Type B pancreatic cell (in vitro differentiated cells): ENCODE data around the gene TMEM40. TPM values are rescaled to one million over a fixed set of nuclear protein-coding genes. Genes with fewer than 3 reads are reported as not detected.

Experiments
- DNase-seq: peaks from one replicate; pipeline ENCODE4 v3.0.0; 2021; ENCODE audit warnings: mixed read lengths; ENCODE audit not compliant: unreplicated experiment; ENCODE audit errors: extremely low spot score
- H3K27ac Mint-ChIP-seq: 2 replicates; pipeline ENCODE4 v1.8.0; 2021; ENCODE audit warnings: mild to moderate bottlenecking, mixed read lengths
- H3K27me3 Mint-ChIP-seq: 2 replicates; pipeline ENCODE4 v1.8.0; 2021; ENCODE audit warnings: mixed read lengths
- H3K36me3 Mint-ChIP-seq: 2 replicates; pipeline ENCODE4 v1.8.0; 2021; ENCODE audit warnings: mixed read lengths
- H3K4me1 Mint-ChIP-seq: one replicate; pipeline ENCODE4 v1.8.0; 2021; ENCODE audit warnings: mixed read lengths; ENCODE audit not compliant: unreplicated experiment
- H3K4me3 Mint-ChIP-seq: 2 replicates; pipeline ENCODE4 v1.8.0; 2021; ENCODE audit warnings: mild to moderate bottlenecking, mixed read lengths
- H3K9me3 Mint-ChIP-seq: 2 replicates; pipeline ENCODE4 v1.8.0; 2021; ENCODE audit warnings: mixed read lengths
- total RNA-seq: library from RNA; stranded (reverse); gene quantifications from 2 replicates; pipeline ENCODE4 v1.2.1, GENCODE V29; 2021; ENCODE audit warnings: low replicate concordance
- TF ChIP-seq, protein P1 (sequence below): fragments of 200-600 bp; sonication (generic); conservative IDR thresholded peaks from 2 replicates; pipeline ENCODE4 v1.5.0; 2021; ENCODE audit warnings: antibody characterized with exemption, mild to moderate bottlenecking

The TMEM40 gene
- total RNA-seq, 1 donor from 2014 or later = 16.3 TPM

DNA sequence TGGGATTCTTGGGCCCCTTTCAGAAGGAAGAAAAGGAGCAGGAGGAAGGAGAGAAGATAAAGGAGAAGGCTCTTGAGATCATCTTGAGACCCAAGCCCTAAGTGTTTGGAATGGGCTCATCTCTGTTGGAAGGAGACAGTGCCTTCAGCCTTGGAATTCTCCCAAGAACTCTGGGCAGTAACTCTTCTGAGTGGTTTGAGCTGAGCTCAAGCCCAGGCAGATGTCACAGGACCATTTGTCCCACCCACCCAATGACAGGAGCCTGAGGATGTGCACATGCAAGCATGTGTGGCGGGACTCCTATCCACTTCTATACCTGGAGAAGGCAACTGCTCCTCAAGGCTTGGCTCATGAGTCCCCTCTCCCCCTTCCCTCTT, 14.6 kb upstream of the TMEM40 start:
- Mint-ChIP-seq H3K36me3 (no peaks in the 10 kb centered on the region), H3K4me3 (no peak overlapping the region), H3K9me3 (no peaks in the 10 kb centered on the region), H3K27ac (no peak overlapping the region), H3K4me1 (peaks cover 9% of the 10 kb centered on the region), H3K27me3 (peaks cover 2% of the 10 kb centered on the region)
- DNase-seq = no peak
- TF ChIP-seq, protein P1, sequence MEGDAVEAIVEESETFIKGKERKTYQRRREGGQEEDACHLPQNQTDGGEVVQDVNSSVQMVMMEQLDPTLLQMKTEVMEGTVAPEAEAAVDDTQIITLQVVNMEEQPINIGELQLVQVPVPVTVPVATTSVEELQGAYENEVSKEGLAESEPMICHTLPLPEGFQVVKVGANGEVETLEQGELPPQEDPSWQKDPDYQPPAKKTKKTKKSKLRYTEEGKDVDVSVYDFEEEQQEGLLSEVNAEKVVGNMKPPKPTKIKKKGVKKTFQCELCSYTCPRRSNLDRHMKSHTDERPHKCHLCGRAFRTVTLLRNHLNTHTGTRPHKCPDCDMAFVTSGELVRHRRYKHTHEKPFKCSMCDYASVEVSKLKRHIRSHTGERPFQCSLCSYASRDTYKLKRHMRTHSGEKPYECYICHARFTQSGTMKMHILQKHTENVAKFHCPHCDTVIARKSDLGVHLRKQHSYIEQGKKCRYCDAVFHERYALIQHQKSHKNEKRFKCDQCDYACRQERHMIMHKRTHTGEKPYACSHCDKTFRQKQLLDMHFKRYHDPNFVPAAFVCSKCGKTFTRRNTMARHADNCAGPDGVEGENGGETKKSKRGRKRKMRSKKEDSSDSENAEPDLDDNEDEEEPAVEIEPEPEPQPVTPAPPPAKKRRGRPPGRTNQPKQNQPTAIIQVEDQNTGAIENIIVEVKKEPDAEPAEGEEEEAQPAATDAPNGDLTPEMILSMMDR = no peak

DNA sequence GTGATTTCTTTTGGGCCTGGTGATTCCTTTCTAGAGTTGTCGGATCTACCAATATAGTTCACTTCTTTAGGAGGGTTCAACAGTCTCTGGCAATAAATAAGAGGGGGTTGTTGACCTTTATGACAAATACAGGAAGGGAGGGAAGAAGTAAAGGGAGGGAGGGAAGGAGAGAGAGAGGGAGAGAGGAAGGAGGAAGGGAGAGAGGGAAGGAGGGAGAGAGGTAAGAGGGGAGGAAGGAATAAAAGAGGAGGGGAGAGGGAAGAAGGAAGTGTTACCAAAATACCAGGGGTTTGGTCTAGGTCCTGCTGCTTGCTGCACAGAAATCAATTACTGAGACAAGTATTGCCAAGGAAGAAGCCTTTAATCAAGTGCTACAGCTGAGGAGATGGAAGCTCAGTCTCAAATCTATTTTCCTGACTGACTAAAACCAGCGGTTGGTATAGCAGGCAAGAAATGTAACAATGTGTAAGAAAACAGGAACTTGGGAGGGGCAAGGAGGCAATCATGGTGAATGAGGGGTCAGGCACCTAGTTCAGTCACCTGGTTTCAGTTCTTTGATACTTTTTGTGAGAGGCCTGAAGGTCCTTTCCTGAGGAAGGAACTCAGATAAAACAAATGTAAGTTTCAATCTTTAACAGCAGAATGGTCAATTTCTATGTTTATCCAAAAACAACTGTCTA, 14.1 kb upstream of the TMEM40 start:
- Mint-ChIP-seq H3K4me3 (no peak overlapping the region), H3K27ac (no peak overlapping the region), H3K36me3 (no peaks in the 10 kb centered on the region), H3K9me3 (no peaks in the 10 kb centered on the region), H3K27me3 (peaks cover 2% of the 10 kb centered on the region), H3K4me1 (peaks cover 9% of the 10 kb centered on the region)
- DNase-seq = no peak
- TF ChIP-seq, protein P1 = no peak

- Mint-ChIP-seq H3K27me3 (peaks cover 2% of the 10 kb centered on the region), H3K4me3 (no peak overlapping the region), H3K9me3 (no peaks in the 10 kb centered on the region), H3K27ac (no peak overlapping the region), H3K4me1 (peaks cover 9% of the 10 kb centered on the region), H3K36me3 (no peaks in the 10 kb centered on the region)
- DNase-seq = no peak
- TF ChIP-seq, protein P1 = no peak
These were observed 13.4 kb upstream of the TMEM40 start for GRCh38 chr3:12772462-12772861.

- peaks cover 9% of the 10 kb centered on the region for H3K4me1 Mint-ChIP-seq
- TF ChIP-seq, protein P1 = no peak
- no peaks in the 10 kb centered on the region for H3K36me3 Mint-ChIP-seq
- H3K27ac Mint-ChIP-seq = no peak overlapping the region
- H3K27me3 Mint-ChIP-seq = peaks cover 2% of the 10 kb centered on the region
- no peak for DNase-seq
- H3K9me3 Mint-ChIP-seq = no peaks in the 10 kb centered on the region
- H3K4me3 Mint-ChIP-seq = no peak overlapping the region
These were observed 12.2 kb upstream of the TMEM40 start for GRCh38 chr3:12771236-12771635.

DNA sequence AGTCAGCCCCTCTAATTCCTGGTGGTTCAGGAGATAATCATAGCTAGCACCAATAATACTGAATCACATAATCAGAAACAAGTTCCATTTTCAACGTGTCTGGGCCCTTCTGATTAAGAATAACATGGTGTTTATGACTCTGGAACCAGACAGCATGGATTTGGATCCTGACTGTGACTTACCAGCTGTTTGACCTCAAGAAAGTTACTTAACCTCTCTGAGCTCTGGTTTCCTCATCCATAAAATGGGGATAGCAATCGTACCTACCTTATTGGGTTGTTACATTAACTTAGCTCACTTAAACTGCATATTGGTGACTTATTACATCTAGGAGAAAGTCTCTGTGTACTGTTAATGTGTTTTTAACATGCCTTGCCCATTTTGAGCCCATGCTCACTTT, 10.7 kb upstream of the TMEM40 start:
- Mint-ChIP-seq H3K27ac (no peak overlapping the region), H3K9me3 (no peaks in the 10 kb centered on the region), H3K4me3 (no peak overlapping the region), H3K36me3 (no peaks in the 10 kb centered on the region), H3K27me3 (peaks cover 2% of the 10 kb centered on the region), H3K4me1 (peaks cover 9% of the 10 kb centered on the region)
- no peak for DNase-seq
- TF ChIP-seq, protein P1 = no peak
